ENCODE results near the gene MIGA2. TPM values are rescaled to one million over a fixed set of nuclear protein-coding genes. Genes with fewer than 3 reads are reported as not detected.

The MIGA2 gene
- polyA plus RNA-seq, 1 experiment = 23.7 TPM

DNA sequence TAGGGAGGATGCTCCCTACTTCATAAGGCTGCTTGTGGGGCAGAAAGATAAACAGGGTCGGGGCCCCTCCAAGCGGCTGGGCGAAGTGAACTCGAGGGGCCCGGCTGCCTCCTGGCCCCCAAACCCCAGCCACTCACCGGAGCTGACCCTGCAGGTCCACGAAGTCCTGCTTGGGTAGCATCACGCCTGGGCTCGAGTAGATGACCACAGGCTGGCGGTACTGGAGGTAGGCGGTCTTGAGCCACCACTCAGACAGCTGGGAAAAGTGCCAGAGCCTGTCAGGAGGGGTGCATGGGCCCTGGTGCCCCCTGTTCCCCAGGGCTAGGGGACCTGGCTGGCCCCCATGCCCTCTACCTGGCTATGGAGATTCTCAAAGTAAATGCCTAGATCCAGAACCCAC is 67.6 kb downstream of the MIGA2 start:
- no peaks in the 10 kb centered on the region for H3K27me3 ChIP-seq (ENCODE audit: control insufficient read depth, insufficient read depth, low read length)
- DNase-seq (ENCODE audit: low read depth) = no peak
- peaks cover 18% of the 10 kb centered on the region for H3K36me3 ChIP-seq (ENCODE audit: control insufficient read depth, insufficient read depth, low read length)
- TF ChIP-seq, protein P1, sequence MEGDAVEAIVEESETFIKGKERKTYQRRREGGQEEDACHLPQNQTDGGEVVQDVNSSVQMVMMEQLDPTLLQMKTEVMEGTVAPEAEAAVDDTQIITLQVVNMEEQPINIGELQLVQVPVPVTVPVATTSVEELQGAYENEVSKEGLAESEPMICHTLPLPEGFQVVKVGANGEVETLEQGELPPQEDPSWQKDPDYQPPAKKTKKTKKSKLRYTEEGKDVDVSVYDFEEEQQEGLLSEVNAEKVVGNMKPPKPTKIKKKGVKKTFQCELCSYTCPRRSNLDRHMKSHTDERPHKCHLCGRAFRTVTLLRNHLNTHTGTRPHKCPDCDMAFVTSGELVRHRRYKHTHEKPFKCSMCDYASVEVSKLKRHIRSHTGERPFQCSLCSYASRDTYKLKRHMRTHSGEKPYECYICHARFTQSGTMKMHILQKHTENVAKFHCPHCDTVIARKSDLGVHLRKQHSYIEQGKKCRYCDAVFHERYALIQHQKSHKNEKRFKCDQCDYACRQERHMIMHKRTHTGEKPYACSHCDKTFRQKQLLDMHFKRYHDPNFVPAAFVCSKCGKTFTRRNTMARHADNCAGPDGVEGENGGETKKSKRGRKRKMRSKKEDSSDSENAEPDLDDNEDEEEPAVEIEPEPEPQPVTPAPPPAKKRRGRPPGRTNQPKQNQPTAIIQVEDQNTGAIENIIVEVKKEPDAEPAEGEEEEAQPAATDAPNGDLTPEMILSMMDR (IDR thresholded peaks at IDR 0.05; ENCODE audit: insufficient read depth, low read depth, low read length) = no peak
- ChIA-PET CTCF (no interaction called here), POLR2A (no interaction called here)
- H3K4me3 ChIP-seq (ENCODE audit: low read depth, low read length) = no peak overlapping the region

DNA sequence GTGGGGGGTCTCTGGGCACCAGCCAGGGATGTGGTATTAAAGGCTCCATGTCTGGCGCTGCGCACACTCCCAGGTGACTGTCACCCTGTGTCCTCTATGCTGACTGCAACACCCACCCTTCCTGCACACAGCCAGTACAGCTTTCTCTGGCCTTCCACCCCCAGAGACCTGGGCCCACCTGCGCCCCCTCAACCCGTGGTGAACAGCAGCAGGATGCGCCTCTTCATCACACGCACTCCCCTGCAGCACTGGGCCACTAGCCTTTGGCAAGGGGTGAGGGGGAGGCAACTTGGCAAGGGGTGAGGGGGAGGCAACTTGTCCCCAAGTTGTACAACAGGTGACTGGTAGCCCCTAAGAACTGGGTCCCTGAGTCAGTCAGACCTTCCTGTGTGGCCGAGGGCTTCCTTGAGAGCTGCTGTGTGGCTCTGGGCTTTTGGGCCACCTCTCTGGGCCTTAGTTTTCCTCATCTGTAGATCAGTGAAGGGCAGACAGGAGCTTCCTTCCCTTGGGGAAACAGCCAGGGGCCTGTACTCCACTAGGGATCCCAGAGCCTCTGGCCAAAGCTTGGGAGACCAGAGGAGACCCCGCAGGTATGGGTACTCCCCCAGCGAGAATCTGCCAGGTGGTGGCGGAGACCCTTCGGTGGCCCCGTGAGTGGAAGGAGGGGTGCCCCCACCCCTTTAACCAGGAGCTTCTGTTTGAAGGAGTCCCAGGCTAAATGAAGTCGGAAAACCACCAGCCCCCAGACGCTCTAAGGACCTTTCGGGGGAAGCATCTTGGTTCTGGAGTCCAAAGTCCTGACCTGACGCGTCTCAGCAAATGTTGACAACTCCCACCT is 69.7 kb downstream of the MIGA2 start:
- no peak for DNase-seq (ENCODE audit: low read depth)
- TF ChIP-seq, protein P1 (IDR thresholded peaks at IDR 0.05; ENCODE audit: insufficient read depth, low read depth, low read length) = no peak
- ChIA-PET POLR2A (no interaction called here), CTCF (interaction anchor here (0.5 kb wide), 1 partner anchor 953 kb away, joined by 4 read pairs; no protein-coding TSS in a partner anchor)
- no peaks in the 10 kb centered on the region for H3K27me3 ChIP-seq (ENCODE audit: control insufficient read depth, insufficient read depth, low read length)
- H3K36me3 ChIP-seq (ENCODE audit: control insufficient read depth, insufficient read depth, low read length) = peaks cover 15% of the 10 kb centered on the region
- no peak overlapping the region for H3K4me3 ChIP-seq (ENCODE audit: low read depth, low read length)

DNA sequence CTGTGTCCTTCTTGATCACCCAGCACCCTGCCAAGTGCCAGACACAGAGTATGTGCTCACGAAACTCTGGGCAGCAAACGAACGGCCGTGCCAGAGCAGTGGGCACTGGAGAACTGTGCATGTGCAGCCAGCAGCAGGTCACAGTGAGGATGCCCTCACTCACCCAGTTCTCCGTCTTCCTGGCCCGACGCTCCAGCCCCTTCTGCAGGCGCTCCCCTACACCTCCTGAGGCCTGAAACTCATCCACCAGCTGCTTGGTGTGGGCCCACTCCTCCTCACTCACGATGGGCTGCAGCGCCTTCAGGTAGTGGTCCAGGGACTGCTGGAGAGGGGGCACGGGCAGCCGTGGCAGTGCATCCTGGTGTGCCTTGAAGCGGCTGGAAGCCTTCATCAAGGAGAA is 71.2 kb downstream of the MIGA2 start:
- Histone ChIP-seq H3K27me3 (ENCODE audit: control insufficient read depth, insufficient read depth, low read length) (no peaks in the 10 kb centered on the region), H3K4me3 (ENCODE audit: low read depth, low read length) (no peak overlapping the region), H3K36me3 (ENCODE audit: control insufficient read depth, insufficient read depth, low read length) (peaks cover 15% of the 10 kb centered on the region)
- DNase-seq (ENCODE audit: low read depth) = no peak
- ChIA-PET POLR2A (no interaction called here), CTCF (no interaction called here)
- TF ChIP-seq, protein P1 (IDR thresholded peaks at IDR 0.05; ENCODE audit: insufficient read depth, low read depth, low read length) = no peak

DNA sequence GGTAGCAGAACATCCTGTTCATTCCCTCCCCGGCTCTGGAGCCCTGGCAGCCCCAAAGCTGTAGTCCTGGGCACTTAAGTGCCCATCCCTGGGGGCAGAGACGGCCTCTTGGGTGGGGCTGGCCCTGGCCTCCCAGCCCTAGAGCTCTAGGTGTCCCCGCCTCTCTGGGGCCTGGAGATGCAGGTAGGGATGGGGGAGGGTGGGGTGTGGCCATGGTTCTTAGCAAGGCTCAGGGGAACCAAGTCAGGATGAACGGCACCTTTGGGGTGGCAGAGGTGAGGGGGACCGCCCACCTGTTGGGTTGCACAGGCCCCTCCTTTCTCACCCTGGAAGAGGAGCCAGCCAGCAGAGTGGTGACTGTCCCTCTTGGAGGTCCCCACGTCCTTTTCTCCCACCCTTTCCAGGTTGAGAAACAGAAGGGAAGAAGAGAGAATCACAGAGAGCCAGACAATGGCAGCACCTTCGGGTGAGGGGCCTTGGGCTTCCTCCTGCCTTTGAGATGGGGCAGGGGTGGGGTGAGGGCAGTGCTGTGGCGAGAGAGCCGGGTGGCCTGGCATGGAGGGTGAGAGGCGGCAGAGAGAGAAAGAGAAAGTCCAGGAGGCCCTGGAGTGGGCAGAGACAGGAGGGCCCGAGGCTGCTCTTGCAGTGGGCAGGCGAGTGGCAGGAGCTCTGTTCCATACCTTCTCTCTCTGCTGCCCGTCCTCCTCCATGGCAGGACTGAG is 71.8 kb downstream of the MIGA2 start:
- H3K4me3 ChIP-seq (ENCODE audit: low read depth, low read length) = no peak overlapping the region
- POLR2A ChIA-PET = no interaction called here
- CTCF ChIA-PET = no interaction called here

More for the DNA sequence above, 71.8 kb downstream of the MIGA2 start:
- Histone ChIP-seq H3K27me3 (ENCODE audit: control insufficient read depth, insufficient read depth, low read length) (no peaks in the 10 kb centered on the region), H3K36me3 (ENCODE audit: control insufficient read depth, insufficient read depth, low read length) (peaks cover 15% of the 10 kb centered on the region)
- DNase-seq (ENCODE audit: low read depth) = no peak
- TF ChIP-seq, protein P1 (IDR thresholded peaks at IDR 0.05; ENCODE audit: insufficient read depth, low read depth, low read length) = no peak
